ENCODE measurements around the gene PRODH2. TPM values are rescaled to one million over a fixed set of nuclear protein-coding genes. Genes with fewer than 3 reads are reported as not detected.
A peak's percentile ranks its signal among the peaks of the same experiment; 100 is the strongest.

The PRODH2 gene
- total and polyA plus RNA-seq, 2 of the 13 experiments (the other 11 are each of a cell fraction or from before 2014, with no cell fraction given) = 86.7 to 118 TPM

DNA sequence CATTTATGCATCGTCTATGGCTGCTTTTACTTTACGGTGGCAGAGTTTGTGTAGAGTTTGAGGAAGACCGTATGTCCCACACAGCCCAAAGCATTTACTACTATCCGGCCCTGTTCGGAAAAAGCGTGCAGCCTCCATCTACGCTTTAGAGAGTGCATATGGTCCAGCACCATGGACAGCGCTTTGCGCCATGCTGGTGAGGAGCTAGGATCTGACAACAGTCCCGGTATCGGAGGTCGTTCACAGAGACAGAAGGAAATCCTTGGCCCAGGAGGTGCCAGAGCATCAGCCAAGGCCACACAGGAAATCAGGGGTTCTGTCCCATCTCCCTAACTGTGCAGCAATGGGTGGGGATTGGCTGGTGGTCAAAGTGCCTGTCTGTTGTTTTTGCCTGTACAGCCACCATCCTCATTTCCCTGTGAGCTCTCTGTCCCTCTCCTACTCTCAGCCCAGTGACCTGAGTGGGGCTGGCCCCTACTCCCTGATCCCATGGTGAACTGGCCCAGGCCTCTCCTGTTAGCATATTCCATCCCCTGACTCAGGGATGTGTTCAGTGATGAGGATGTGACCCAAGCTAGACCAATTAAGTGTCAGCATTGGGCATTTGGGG is 16.2 kb upstream of the PRODH2 start (continued):
- TF ChIP-seq, protein P1, sequence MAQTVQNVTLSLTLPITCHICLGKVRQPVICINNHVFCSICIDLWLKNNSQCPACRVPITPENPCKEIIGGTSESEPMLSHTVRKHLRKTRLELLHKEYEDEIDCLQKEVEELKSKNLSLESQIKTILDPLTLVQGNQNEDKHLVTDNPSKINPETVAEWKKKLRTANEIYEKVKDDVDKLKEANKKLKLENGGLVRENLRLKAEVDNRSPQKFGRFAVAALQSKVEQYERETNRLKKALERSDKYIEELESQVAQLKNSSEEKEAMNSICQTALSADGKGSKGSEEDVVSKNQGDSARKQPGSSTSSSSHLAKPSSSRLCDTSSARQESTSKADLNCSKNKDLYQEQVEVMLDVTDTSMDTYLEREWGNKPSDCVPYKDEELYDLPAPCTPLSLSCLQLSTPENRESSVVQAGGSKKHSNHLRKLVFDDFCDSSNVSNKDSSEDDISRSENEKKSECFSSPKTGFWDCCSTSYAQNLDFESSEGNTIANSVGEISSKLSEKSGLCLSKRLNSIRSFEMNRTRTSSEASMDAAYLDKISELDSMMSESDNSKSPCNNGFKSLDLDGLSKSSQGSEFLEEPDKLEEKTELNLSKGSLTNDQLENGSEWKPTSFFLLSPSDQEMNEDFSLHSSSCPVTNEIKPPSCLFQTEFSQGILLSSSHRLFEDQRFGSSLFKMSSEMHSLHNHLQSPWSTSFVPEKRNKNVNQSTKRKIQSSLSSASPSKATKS (CRISPR knock-in tag; IDR thresholded peaks at IDR 0.05) = 0 out of 2 replicates have a peak, but pooled peaks have one; percentile 54
- TF ChIP-seq ZNF383 (CRISPR knock-in tag; IDR thresholded peaks at IDR 0.05; ENCODE audit: borderline replicate concordance) (no peak), KLF16 (CRISPR knock-in tag; IDR thresholded peaks at IDR 0.05) (peak; percentile 42 to 99; a peak in 2 of 4 replicates), CENPX (CRISPR knock-in tag; IDR thresholded peaks at IDR 0.05) (no peak), KAT7 (CRISPR knock-in tag; IDR thresholded peaks at IDR 0.05; ENCODE audit: borderline replicate concordance) (0 out of 2 replicates have a peak, but pooled peaks have one; percentile 44), ATF7-NPFF (CRISPR knock-in tag; IDR thresholded peaks at IDR 0.05; ENCODE audit: low read depth) (peak; percentile 61; the same call in 1 of the 2 replicates), ZNF747 (CRISPR knock-in tag; IDR thresholded peaks at IDR 0.05; ENCODE audit: borderline replicate concordance) (0 out of 2 replicates have a peak, but pooled peaks have one; percentile 66), TBL1XR1 (IDR thresholded peaks at IDR 0.05; ENCODE audit: borderline replicate concordance, low read length, partially characterized antibody) (no peak), HDAC2 (CRISPR knock-in tag; IDR thresholded peaks at IDR 0.05) (peak; percentile 92), ZFAT (CRISPR knock-in tag; conservative IDR thresholded peaks at IDR 0.05) (no peak), ARNT (IDR thresholded peaks at IDR 0.05) (no peak), NFKBIZ (CRISPR knock-in tag; IDR thresholded peaks at IDR 0.05) (peak; percentile 97), MED8 (CRISPR knock-in tag; IDR thresholded peaks at IDR 0.05; ENCODE audit: insufficient replicate concordance) (no peak), ZNF557 (CRISPR knock-in tag; IDR thresholded peaks at IDR 0.05) (peak; percentile 95), BRCA1 (CRISPR knock-in tag; IDR thresholded peaks at IDR 0.05) (peak; percentile 93), ZBTB8A (CRISPR knock-in tag; IDR thresholded peaks at IDR 0.05; ENCODE audit: borderline replicate concordance, low read depth) (no peak; the same call in 1 of the 2 replicates), ZNF766 (CRISPR knock-in tag; IDR thresholded peaks at IDR 0.05; ENCODE audit: borderline replicate concordance) (peak; percentile 77; the same call in 1 of the 2 replicates), ZNF343 (CRISPR knock-in tag; IDR thresholded peaks at IDR 0.05) (no peak)
- TF ChIP-seq, protein P2, sequence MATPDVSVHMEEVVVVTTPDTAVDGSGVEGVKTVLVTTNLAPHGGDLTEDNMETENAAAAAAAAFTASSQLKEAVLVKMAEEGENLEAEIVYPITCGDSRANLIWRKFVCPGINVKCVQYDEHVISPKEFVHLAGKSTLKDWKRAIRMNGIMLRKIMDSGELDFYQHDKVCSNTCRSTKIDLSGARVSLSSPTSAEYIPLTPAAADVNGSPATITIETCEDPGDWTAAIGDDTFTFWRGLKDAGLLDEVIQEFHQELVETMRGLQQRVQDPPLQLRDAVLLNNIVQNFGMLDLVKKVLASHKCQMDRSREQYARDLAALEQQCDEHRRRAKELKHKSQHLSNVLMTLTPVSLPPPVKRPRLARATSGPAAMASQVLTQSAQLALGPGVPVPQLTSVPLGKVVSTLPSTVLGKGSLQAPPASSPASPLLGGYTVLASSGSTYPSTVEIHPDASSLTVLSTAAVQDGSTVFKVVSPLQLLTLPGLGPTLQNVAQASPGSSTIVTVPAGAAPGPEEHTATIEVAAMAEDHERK (CRISPR knock-in tag; IDR thresholded peaks at IDR 0.05; ENCODE audit: low read depth) = no peak
- TF ChIP-seq, protein P3, sequence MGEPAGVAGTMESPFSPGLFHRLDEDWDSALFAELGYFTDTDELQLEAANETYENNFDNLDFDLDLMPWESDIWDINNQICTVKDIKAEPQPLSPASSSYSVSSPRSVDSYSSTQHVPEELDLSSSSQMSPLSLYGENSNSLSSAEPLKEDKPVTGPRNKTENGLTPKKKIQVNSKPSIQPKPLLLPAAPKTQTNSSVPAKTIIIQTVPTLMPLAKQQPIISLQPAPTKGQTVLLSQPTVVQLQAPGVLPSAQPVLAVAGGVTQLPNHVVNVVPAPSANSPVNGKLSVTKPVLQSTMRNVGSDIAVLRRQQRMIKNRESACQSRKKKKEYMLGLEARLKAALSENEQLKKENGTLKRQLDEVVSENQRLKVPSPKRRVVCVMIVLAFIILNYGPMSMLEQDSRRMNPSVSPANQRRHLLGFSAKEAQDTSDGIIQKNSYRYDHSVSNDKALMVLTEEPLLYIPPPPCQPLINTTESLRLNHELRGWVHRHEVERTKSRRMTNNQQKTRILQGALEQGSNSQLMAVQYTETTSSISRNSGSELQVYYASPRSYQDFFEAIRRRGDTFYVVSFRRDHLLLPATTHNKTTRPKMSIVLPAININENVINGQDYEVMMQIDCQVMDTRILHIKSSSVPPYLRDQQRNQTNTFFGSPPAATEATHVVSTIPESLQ (CRISPR knock-in tag; conservative IDR thresholded peaks at IDR 0.05) = peak; percentile 99
- TF ChIP-seq, protein P4, sequence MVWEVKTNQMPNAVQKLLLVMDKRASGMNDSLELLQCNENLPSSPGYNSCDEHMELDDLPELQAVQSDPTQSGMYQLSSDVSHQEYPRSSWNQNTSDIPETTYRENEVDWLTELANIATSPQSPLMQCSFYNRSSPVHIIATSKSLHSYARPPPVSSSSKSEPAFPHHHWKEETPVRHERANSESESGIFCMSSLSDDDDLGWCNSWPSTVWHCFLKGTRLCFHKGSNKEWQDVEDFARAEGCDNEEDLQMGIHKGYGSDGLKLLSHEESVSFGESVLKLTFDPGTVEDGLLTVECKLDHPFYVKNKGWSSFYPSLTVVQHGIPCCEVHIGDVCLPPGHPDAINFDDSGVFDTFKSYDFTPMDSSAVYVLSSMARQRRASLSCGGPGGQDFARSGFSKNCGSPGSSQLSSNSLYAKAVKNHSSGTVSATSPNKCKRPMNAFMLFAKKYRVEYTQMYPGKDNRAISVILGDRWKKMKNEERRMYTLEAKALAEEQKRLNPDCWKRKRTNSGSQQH (CRISPR knock-in tag; IDR thresholded peaks at IDR 0.05; ENCODE audit: low read depth) = peak; percentile 97
